Stimulated activated CD4-positive, alpha-beta T cell treated with anti-CD3 and anti-CD28 coated beads, Interleukin-1b, Interleukin-23, amount 100 ng/mL, for 24 hours (primary cell): ENCODE data around the gene ST8SIA1.
A peak's percentile ranks its signal among the peaks of the same experiment; 100 is the strongest.

ENCODE experiments used
- DNase-seq, 4 experiments: peaks; one replicate each; pipeline ENCODE4 v3.0.0-alpha.2; 2020; ENCODE audit warnings: low read depth in 4 of 4, low spot score in 1 of 4

Gene ST8SIA1

GRCh38 chr12:22333186-22333712 is 1.3 kb downstream of the ST8SIA1 start:
- DNase-seq: no peak

GRCh38 chr12:22332202-22332601 is 2.3 kb downstream of the ST8SIA1 start:
- no peak for DNase-seq

- no peak for DNase-seq
Measured at GRCh38 chr12:22329621-22330020, 4.9 kb downstream of the ST8SIA1 start.

GRCh38 chr12:22325218-22325617 is 9.3 kb downstream of the ST8SIA1 start:
- DNase-seq: no peak

- no peak for DNase-seq
Measured at GRCh38 chr12:22322091-22322490, 12.4 kb downstream of the ST8SIA1 start.

GRCh38 chr12:22321638-22322037 is 12.9 kb downstream of the ST8SIA1 start:
- DNase-seq: no peak

- DNase-seq: no peak
Measured at GRCh38 chr12:22321018-22321605, 13.4 kb downstream of the ST8SIA1 start.

- no peak for DNase-seq
Measured at GRCh38 chr12:22318108-22318737, 16.3 kb downstream of the ST8SIA1 start.

- no peak for DNase-seq
Measured at GRCh38 chr12:22313963-22314330, 20.6 kb downstream of the ST8SIA1 start.

- DNase-seq: no peak
Measured at GRCh38 chr12:22313286-22313962, 21.1 kb downstream of the ST8SIA1 start.

- no peak for DNase-seq
Measured at GRCh38 chr12:22312336-22312735, 22.2 kb downstream of the ST8SIA1 start.

GRCh38 chr12:22310709-22311108 is 23.8 kb downstream of the ST8SIA1 start:
- no peak for DNase-seq

GRCh38 chr12:22310275-22310674 is 24.2 kb downstream of the ST8SIA1 start:
- no peak for DNase-seq

GRCh38 chr12:22307811-22308210 is 26.7 kb downstream of the ST8SIA1 start:
- no peak for DNase-seq

GRCh38 chr12:22306311-22306710 is 28.2 kb downstream of the ST8SIA1 start:
- DNase-seq: no peak

- DNase-seq: no peak
Measured at GRCh38 chr12:22304341-22304740, 30.2 kb downstream of the ST8SIA1 start.

GRCh38 chr12:22299294-22299912 is 35.1 kb downstream of the ST8SIA1 start:
- DNase-seq: no peak

GRCh38 chr12:22289250-22289649 is 45.3 kb downstream of the ST8SIA1 start:
- no peak for DNase-seq

- peak in 2 of 4 experiments; percentile 12 to 25 for DNase-seq
Measured at GRCh38 chr12:22287776-22288621, 46.5 kb downstream of the ST8SIA1 start.

GRCh38 chr12:22287101-22287500 is 47.4 kb downstream of the ST8SIA1 start:
- DNase-seq: no peak

- no peak for DNase-seq
Measured at GRCh38 chr12:22286569-22286968, 47.9 kb downstream of the ST8SIA1 start.
